Measurements from ENCODE around the gene AGBL3. TPM values are rescaled to one million over a fixed set of nuclear protein-coding genes. Genes with fewer than 3 reads are reported as not detected.
A peak's percentile ranks its signal among the peaks of the same experiment; 100 is the strongest.

Gene AGBL3
- total and polyA plus RNA-seq, 8 donors = 0.91 to 4.4 (median 2.7) TPM

GRCh38 chr7:135181261-135181928 is 195.1 kb downstream of the AGBL3 start:
- no peaks in the 10 kb centered on the region for H3K9me3 ChIP-seq
- no peaks in the 10 kb centered on the region for H3K27me3 ChIP-seq
- no peak for TF ChIP-seq CTCF (IDR thresholded peaks at IDR 0.05)
- FAIRE-seq (no peak), ATAC-seq (peak in 1 of 4 donors; percentile 23), DNase-seq (no peak)
- H3K27ac ChIP-seq = no peak overlapping the region
- 46 to 54% methylated on average over 3 of the region's 3 CpGs for WGBS, 2 donors
- H3K36me3 ChIP-seq = peaks cover 7 to 50% (median 24%) of the 10 kb centered on the region in 3 donors
- no peaks in the 10 kb centered on the region for H3K4me1 ChIP-seq
- intact Hi-C loops (cut with DNase I) = no loop called here
- H3K4me3 ChIP-seq = no peak overlapping the region

- WGBS, 2 donors = 96 to 97% methylated on average over 31 of the region's 31 CpGs
- Histone ChIP-seq H3K9me3 (no peaks in the 10 kb centered on the region), H3K4me3 (no peak overlapping the region), H3K4me1 (no peaks in the 10 kb centered on the region), H3K36me3 (peaks cover 7 to 57% (median 27%) of the 10 kb centered on the region in 3 donors), H3K27me3 (no peaks in the 10 kb centered on the region), H3K27ac (no peak overlapping the region)
- FAIRE-seq = no peak
- intact Hi-C loops (cut with DNase I) = no loop called here
- no peak for DNase-seq
- ATAC-seq = no peak
- no peak for TF ChIP-seq CTCF (IDR thresholded peaks at IDR 0.05)
These were observed 195.8 kb downstream of the AGBL3 start for GRCh38 chr7:135181929-135182678.

- no peak overlapping the region for H3K27ac ChIP-seq
- peaks cover 7 to 68% (median 28%) of the 10 kb centered on the region in 3 donors for H3K36me3 ChIP-seq
- intact Hi-C loops (cut with DNase I) = no loop called here
- FAIRE-seq (no peak), DNase-seq (no peak), ATAC-seq (no peak)
- no peak for TF ChIP-seq CTCF (IDR thresholded peaks at IDR 0.05)
- 96% methylated on average over 7 of the region's 7 CpGs for WGBS, 2 donors
- no peaks in the 10 kb centered on the region for H3K27me3 ChIP-seq
- H3K4me3 ChIP-seq = no peak overlapping the region
- H3K9me3 ChIP-seq = no peaks in the 10 kb centered on the region
- peaks cover 0 to under 1% (median 0%) of the 10 kb centered on the region in 3 donors for H3K4me1 ChIP-seq
These were observed 197.2 kb downstream of the AGBL3 start for GRCh38 chr7:135183478-135183877.

- WGBS, 2 donors = 90% methylated on average over 5 of the region's 5 CpGs
- TF ChIP-seq CTCF (IDR thresholded peaks at IDR 0.05) = no peak
- Histone ChIP-seq H3K9me3 (no peaks in the 10 kb centered on the region), H3K36me3 (peaks cover 7 to 68% (median 28%) of the 10 kb centered on the region in 3 donors), H3K4me3 (no peak overlapping the region), H3K27ac (no peak overlapping the region), H3K4me1 (peaks cover 0 to 6% (median 0%) of the 10 kb centered on the region in 3 donors), H3K27me3 (no peaks in the 10 kb centered on the region)
- FAIRE-seq = no peak
- peak in 1 of 6 donors; percentile 1 for DNase-seq
- no peak for ATAC-seq
- intact Hi-C loops (cut with DNase I) = no loop called here
These were observed 198.0 kb downstream of the AGBL3 start for GRCh38 chr7:135184254-135184841.

Other genes with a start within 250 kb of the AGBL3 start
- gene CALD1, start 206.9 kb upstream of the AGBL3 start, total RNA-seq = 10 to 100 TPM; 17.0 to 85.8 (median 27.3) TPM
- gene CALD1, start 206.9 kb upstream of the AGBL3 start, polyA plus RNA-seq = 10 to 100 TPM; 35.1 to 35.3 TPM
- 10 to 100 TPM in 1 of 6 donors, 1 to 10 TPM in 5; 2.7 to 14.3 (median 4.3) TPM for gene TMEM140, start 161.6 kb downstream of the AGBL3 start, total RNA-seq
- gene TMEM140, start 161.6 kb downstream of the AGBL3 start, polyA plus RNA-seq = 1 to 10 TPM; 5.0 to 6.5 TPM
- 10 to 100 TPM; 13.9 to 29.0 (median 21.0) TPM for gene CYREN, start 184.2 kb downstream of the AGBL3 start, total RNA-seq
- gene CYREN, start 184.2 kb downstream of the AGBL3 start, polyA plus RNA-seq = 10 to 100 TPM; 25.2 to 28.2 TPM
- gene WDR91, start 225.0 kb downstream of the AGBL3 start, total RNA-seq = 10 to 100 TPM; 17.8 to 28.9 (median 23.0) TPM
- 10 to 100 TPM; 43.0 to 47.9 TPM for gene WDR91, start 225.0 kb downstream of the AGBL3 start, polyA plus RNA-seq
- gene STRA8, start 247.3 kb downstream of the AGBL3 start, total RNA-seq = not detected
- gene STRA8, start 247.3 kb downstream of the AGBL3 start, polyA plus RNA-seq = under 1 TPM in 1 of 2 donors, not detected in 1; 0.12 TPM

Data from pancreas (tissue), 10 donors.